Measurements from ENCODE around the gene ZNF140. TPM values are rescaled to one million over a fixed set of nuclear protein-coding genes. Genes with fewer than 3 reads are reported as not detected.

ZNF140 gene
- total and polyA plus RNA-seq, 2 donors (not counting 3 experiments of a cell fraction or from before 2014, with no cell fraction given) = 8.9 to 11.9 TPM

GRCh38 chr12:133083345-133083744, 2.6 kb downstream of the ZNF140 start:
- Histone ChIP-seq H2AFZ (ENCODE audit: low read depth, low read length) (no peak overlapping the region), H3K79me2 (ENCODE audit: control insufficient read depth, insufficient read depth, low read length) (peaks cover 11% of the 10 kb centered on the region), H4K20me1 (replicated peaks; ENCODE audit: control insufficient read depth, extremely low read depth, insufficient read depth, low read length) (no peaks in the 10 kb centered on the region), H3K4me2 (ENCODE audit: insufficient read depth, low read length) (no peak overlapping the region), H3K27ac (ENCODE audit: insufficient read depth, low read depth, low read length) (no peak overlapping the region), H3K36me3 (ENCODE audit: control insufficient read depth in 2 of 2, extremely low read depth in 1 of 2, insufficient read depth in 2 of 2, low read length in 2 of 2) (peaks cover 4 to 12% of the 10 kb centered on the region in 2 experiments), H3K4me1 (ENCODE audit: control insufficient read depth, extremely low read depth, insufficient read depth, low read length) (peaks cover 6% of the 10 kb centered on the region), H3K9me1 (replicated peaks; ENCODE audit: control insufficient read depth, extremely low read depth, insufficient read depth, low read length) (no peaks in the 10 kb centered on the region), H3K27me3 (ENCODE audit: control insufficient read depth in 2 of 2, insufficient read depth in 2 of 2, low read length in 2 of 2) (no peaks in the 10 kb centered on the region), H3K9me3 (replicated peaks; ENCODE audit: control insufficient read depth, insufficient read depth, low read length) (no peaks in the 10 kb centered on the region), H3K4me3 (replicated peaks in 1 of 3; ENCODE audit: insufficient read depth in 1 of 3, low read depth in 1 of 3, low read length in 3 of 3) (no peak overlapping the region), H3K9ac (replicated peaks; ENCODE audit: extremely low read depth, insufficient read depth, low read length) (no peak overlapping the region)
- DNase-seq (ENCODE audit: low read depth, low spot score) (no peak), FAIRE-seq (no peak)
- BruUV-seq (replicated peaks) = no TSS peak
- dilution Hi-C loops (cut with MboI; ENCODE audit: extremely low pct_ligation_motif_present, low sequenced_read_pairs) = no loop called here
- intact Hi-C loops (cut with micrococcal nuclease) = loop anchor here (5.0 kb wide), 1 partner anchor 181 kb away; no protein-coding TSS in a partner anchor
- POLR2A ChIA-PET = no interaction called here
- CTCF ChIA-PET = no interaction called here
- no peak for TF ChIP-seq FOS (IDR thresholded peaks at IDR 0.05; ENCODE audit: borderline replicate concordance, insufficient read depth, low read length)
- TF ChIP-seq POLR2AphosphoS5 (IDR thresholded peaks at IDR 0.05; ENCODE audit: insufficient read depth, low read depth, low read length) = no peak
- no peak for TF ChIP-seq JUN (IDR thresholded peaks at IDR 0.05; ENCODE audit: borderline replicate concordance, insufficient read depth, insufficient read length, low read depth)
- no peak for TF ChIP-seq EZH2 (IDR thresholded peaks at IDR 0.05; ENCODE audit: borderline replicate concordance, low read depth, low read length, severe bottlenecking)
- no peak for TF ChIP-seq MYC (IDR thresholded peaks at IDR 0.05; ENCODE audit: low read depth, low read length)
- no peak for TF ChIP-seq GATA2 (IDR thresholded peaks at IDR 0.05; ENCODE audit: insufficient read depth, insufficient read length, low read depth, low read length)
- no peak for TF ChIP-seq MAX (IDR thresholded peaks at IDR 0.05; ENCODE audit: insufficient read depth, insufficient read length)
- TF ChIP-seq CTCF (IDR thresholded peaks at IDR 0.05; ENCODE audit: extremely low read depth in 1 of 2, insufficient read depth in 1 of 2, low read depth in 1 of 2, low read length in 2 of 2) = no peak
- no peak for TF ChIP-seq POLR2A (IDR thresholded peaks at IDR 0.05; ENCODE audit: low read depth, low read length)

All from endothelial cell of umbilical vein (primary cell).